OCI-LY1 (cell line): ENCODE results near the gene RGS7BP.

ENCODE experiments used
- CTCF ChIP-seq: fragments of 200-600 bp; sonication (generic), shearing (Covaris generic); IDR thresholded peaks from 2 replicates; pipeline ENCODE4 v1.5.1; 2017; ENCODE audit warnings: mild to moderate bottlenecking, antibody characterized with exemption, low read length, moderate library complexity, mixed read lengths
- EZH2 ChIP-seq: fragments of 200-600 bp; sonication (generic), shearing (Covaris generic); IDR thresholded peaks from 2 replicates; pipeline ENCODE4 v1.8.0; 2017; ENCODE audit warnings: borderline replicate concordance, mixed run types, mild to moderate bottlenecking, antibody characterized with exemption, low read length, moderate library complexity, mixed read lengths

- no peak for TF ChIP-seq CTCF
- no peak for TF ChIP-seq EZH2
Measured at GRCh38 chr5:64518793-64519192, 13.0 kb downstream of the RGS7BP start.
